HG02870 (cell line): Measurements from ENCODE around the gene CACNA1C.

Experiments
- ATAC-seq: cut with Tn5 transposase; IDR thresholded peaks from one replicate; pipeline ENCODE4 v1.9.1; 2021; ENCODE audit warnings: mild to moderate bottlenecking, moderate library complexity; ENCODE audit not compliant: unreplicated experiment

CACNA1C gene

GRCh38 chr12:2646341-2646740, 593.6 kb downstream of the CACNA1C start:
- ATAC-seq: no peak

DNA sequence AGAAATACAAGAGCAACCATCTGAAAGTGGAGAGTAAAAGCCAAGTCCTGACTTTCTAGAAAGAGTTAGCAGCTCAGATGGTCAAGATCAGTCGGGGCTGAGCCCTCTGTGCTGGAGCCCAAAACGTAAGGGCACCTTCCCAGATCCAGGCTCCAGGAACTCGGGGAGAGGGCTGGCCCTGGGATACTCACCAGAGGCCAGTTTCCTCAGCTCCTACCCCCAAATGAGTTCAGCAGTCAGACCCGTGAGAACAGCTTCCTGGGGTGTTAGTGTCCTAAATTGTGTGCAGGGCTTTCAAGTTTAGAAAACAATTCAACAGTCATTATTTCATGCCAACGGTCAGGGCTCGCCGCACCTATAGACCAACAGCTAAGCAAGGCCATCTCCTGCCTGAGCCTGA, 594.4 kb downstream of the CACNA1C start:
- no peak for ATAC-seq

DNA sequence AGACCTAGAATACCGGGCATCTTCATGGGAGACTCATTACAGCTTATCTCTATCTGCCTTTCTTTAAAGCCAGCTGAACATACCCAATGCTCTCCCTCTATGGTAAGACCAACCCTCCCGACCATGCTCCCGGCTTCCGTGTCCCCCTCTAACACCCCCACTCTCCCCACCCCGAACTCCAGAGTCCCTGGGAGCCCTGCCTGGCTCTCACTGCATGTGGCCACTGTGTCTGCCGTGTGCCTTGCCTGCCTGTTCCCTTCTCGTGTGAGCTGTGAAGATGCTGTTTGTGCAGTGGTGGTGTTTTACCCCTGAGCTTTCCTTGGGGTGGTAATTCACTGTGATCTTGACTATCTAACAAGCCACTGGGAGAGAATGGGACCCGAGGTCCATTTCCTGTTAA, 595.6 kb downstream of the CACNA1C start:
- ATAC-seq: no peak

GRCh38 chr12:2649201-2650030, 596.6 kb downstream of the CACNA1C start:
- ATAC-seq: no peak

GRCh38 chr12:2650261-2651067, 597.7 kb downstream of the CACNA1C start:
- no peak for ATAC-seq

GRCh38 chr12:2651068-2651965, 598.5 kb downstream of the CACNA1C start:
- ATAC-seq: no peak

- no peak for ATAC-seq
Measured at GRCh38 chr12:2652011-2652400, 599.2 kb downstream of the CACNA1C start.

- ATAC-seq: no peak
Measured at GRCh38 chr12:2652401-2653081, 599.8 kb downstream of the CACNA1C start.

DNA sequence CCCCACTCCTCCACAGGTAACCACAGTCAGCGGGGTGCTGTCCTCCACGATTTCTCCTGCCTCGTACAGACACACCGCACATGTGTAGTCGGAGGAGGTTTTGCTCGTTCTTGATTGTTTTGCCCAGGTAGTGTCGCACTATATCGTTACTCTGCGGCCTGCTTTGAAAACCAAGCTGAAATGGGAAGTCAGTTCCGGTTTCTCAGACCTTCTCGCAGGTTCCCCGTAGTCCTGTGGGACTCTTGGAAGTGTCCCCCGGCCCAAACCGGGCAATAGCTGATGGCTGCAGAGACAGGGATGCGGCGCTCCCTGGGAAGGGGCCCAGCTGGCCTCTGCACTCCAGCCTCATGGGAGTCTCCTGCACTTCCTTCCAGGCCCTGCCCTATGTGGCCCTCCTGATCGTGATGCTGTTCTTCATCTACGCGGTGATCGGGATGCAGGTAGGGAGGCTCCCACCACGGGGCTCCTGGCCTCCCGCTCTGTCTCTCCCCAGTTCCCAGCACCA, 600.7 kb downstream of the CACNA1C start:
- ATAC-seq: no peak

- no peak for ATAC-seq
Measured at GRCh38 chr12:2654311-2654710, 601.5 kb downstream of the CACNA1C start.

GRCh38 chr12:2654741-2655140, 602.0 kb downstream of the CACNA1C start:
- no peak for ATAC-seq

GRCh38 chr12:2662524-2662923, 609.7 kb downstream of the CACNA1C start:
- no peak for ATAC-seq

- no peak for ATAC-seq
Measured at GRCh38 chr12:2664721-2665577, 612.2 kb downstream of the CACNA1C start.

GRCh38 chr12:2666411-2666810, 613.6 kb downstream of the CACNA1C start:
- no peak for ATAC-seq

GRCh38 chr12:2666846-2667245, 614.1 kb downstream of the CACNA1C start:
- no peak for ATAC-seq

- ATAC-seq: no peak
Measured at GRCh38 chr12:2667716-2668440, 615.1 kb downstream of the CACNA1C start.

DNA sequence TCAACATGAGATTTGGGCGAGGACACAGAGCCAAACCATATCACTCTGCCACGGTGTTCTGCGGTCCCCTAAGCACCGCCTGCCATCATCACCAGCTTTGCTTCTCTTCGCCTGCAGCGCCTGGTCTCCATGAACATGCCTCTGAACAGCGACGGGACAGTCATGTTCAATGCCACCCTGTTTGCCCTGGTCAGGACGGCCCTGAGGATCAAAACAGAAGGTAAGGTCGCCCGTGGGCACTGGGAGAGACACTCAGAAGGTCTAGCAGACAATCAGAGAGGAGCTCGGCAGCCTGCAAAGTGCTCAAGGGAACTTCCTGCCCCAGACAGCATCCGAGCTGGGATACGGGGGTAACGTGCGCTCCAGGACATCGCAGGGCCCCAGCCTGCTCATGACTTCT, 616.0 kb downstream of the CACNA1C start:
- ATAC-seq: no peak

DNA sequence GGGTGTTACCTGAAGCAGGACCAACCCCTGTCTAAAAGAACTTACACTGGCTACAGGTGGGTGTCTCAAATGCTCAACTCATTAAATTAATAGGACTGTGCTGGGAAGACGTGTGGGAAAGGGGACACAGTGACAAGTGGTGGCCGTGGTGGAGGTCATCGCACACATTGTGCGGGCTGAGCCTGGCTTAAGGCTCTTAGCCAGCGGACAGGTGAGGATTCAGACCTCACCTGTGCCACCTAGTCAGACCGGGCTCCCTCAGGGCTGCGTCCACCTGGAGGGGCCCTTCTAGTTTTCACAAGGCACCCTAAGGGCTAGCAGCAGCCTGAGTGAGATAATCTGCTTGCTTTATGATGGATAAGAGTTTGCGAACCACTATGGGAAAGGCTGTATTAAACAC, 616.8 kb downstream of the CACNA1C start:
- no peak for ATAC-seq

DNA sequence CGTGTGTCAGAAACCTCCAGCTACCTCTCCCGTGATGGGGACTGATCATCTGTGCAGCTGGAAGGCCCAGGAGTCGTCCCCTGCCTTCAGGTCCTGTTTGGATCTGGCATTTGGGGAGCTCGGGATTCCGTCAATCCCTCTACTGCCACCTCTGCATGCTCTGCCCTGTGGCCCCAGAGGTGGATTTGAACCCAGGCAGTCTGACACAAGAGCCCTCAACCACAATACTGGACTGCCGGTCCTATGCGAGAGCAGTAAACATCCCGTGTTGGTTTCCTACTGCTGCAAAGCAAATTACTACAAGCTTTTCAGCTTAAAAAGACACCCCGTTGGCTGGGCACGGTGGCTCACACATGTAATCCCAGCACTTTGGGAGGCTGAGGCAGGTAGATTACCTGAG, 620.1 kb downstream of the CACNA1C start:
- ATAC-seq: no peak
